HG03280 (cell line): ENCODE results near the gene CKS2.
A peak's percentile ranks its signal among the peaks of the same experiment; 100 is the strongest.
"Not testable (repeated sequence)": the region's sequence is repeated elsewhere in the genome, so short reads cannot be mapped to it uniquely, and the experiment has no call there.

Experiments
- ATAC-seq: cut with Tn5 transposase; IDR thresholded peaks from one replicate; pipeline ENCODE4 v1.9.1; 2021; ENCODE audit warnings: mild to moderate bottlenecking, moderate library complexity; ENCODE audit not compliant: unreplicated experiment

Gene CKS2

GRCh38 chr9:89309608-89310474 lies 1.2 kb upstream of the CKS2 start:
- no peak for ATAC-seq

GRCh38 chr9:89311346-89312221 lies 589 bp downstream of the CKS2 start:
- no peak for ATAC-seq

- ATAC-seq = no peak
Observed at GRCh38 chr9:89312222-89312571, 1.2 kb downstream of the CKS2 start.

GRCh38 chr9:89313842-89314241 lies 2.8 kb downstream of the CKS2 start:
- ATAC-seq = no peak

- ATAC-seq = no peak
Observed at GRCh38 chr9:89314955-89315354, 4.0 kb downstream of the CKS2 start.

- ATAC-seq = no peak
Observed at GRCh38 chr9:89315482-89315881, 4.5 kb downstream of the CKS2 start.

- ATAC-seq = no peak
Observed at GRCh38 chr9:89317282-89317681, 6.3 kb downstream of the CKS2 start.

GRCh38 chr9:89318123-89319014 lies 7.4 kb downstream of the CKS2 start, which contains the start of gene SECISBP2:
Gene SECISBP2, plus strand, starts transcription at chr9:89318500. Its CDS starts 77 bp downstream, at chr9:89318577.
- ATAC-seq = peak; percentile 88

- no peak for ATAC-seq
Observed at GRCh38 chr9:89319015-89319905, 8.3 kb downstream of the CKS2 start.

GRCh38 chr9:89323390-89323789 lies 12.4 kb downstream of the CKS2 start:
- ATAC-seq = no peak

- ATAC-seq = no peak
Observed at GRCh38 chr9:89325733-89326132, 14.7 kb downstream of the CKS2 start.

GRCh38 chr9:89328064-89328463 lies 17.1 kb downstream of the CKS2 start:
- no peak for ATAC-seq

- ATAC-seq = no peak
Observed at GRCh38 chr9:89329917-89330316, 18.9 kb downstream of the CKS2 start.

GRCh38 chr9:89330513-89330912 lies 19.5 kb downstream of the CKS2 start:
- no peak for ATAC-seq

GRCh38 chr9:89339807-89340206 lies 28.8 kb downstream of the CKS2 start:
- ATAC-seq = no peak

- peak; percentile 75 for ATAC-seq
Observed at GRCh38 chr9:89340332-89340731, 29.3 kb downstream of the CKS2 start.

GRCh38 chr9:89342213-89342612 lies 31.2 kb downstream of the CKS2 start:
- ATAC-seq = no peak

- no peak for ATAC-seq
Observed at GRCh38 chr9:89342948-89343347, 32.0 kb downstream of the CKS2 start.

GRCh38 chr9:89343812-89344211 lies 32.8 kb downstream of the CKS2 start:
- not testable (repeated sequence) for ATAC-seq

- ATAC-seq = no peak
Observed at GRCh38 chr9:89345476-89345875, 34.5 kb downstream of the CKS2 start.
